ENCODE data around the gene COX4I2. TPM values are rescaled to one million over a fixed set of nuclear protein-coding genes. Genes with fewer than 3 reads are reported as not detected.
A peak's percentile ranks its signal among the peaks of the same experiment; 100 is the strongest.

COX4I2 gene
- total RNA-seq, 1 experiment from 2014 or later = not detected

DNA sequence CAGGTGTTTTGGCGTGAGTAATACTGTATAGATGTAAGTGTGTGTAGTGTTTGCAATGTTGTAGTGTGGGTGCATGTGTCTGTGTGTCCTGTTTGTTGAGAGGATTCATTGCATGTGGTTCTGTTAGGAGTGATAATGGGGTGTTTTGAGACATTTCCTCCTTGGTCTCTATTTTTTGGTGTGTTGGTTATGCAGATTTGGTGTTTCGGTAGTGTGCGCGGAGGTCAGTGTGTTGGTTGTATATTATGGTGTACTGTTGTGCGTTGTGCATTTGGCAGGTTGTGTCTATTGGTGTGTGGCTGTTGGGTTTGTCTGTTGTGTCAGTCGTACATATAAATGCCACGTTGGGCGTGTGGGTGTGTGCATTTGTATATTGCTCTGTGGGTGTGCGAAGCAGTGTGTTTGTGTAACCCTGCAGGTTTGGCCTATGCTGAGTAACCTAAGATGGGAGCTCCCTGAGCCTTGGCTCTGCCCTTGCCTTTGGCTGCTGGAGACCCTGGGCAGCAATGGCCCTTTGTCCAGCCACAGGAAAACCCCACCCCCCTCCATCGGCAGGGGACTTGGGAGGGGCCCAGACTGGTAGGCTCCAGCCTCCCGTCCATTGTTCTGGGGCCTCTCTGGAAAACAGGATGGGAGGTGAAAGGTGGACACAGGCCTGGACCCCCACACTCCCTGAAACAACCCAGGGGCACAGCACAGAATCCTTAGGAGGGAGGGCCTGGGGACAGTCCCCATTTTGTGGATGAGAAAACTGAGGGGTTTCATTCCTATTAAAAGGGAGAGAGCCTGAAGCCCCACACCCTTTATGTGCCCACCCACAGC is 42.9 kb upstream of the COX4I2 start:
- Histone ChIP-seq H3K4me1 (ENCODE audit: insufficient read depth, low read length) (peaks cover 28% of the 10 kb centered on the region), H3K4me3 (ENCODE audit: low read length) (peak overlapping the region; percentile 8; the same call in 1 of the 2 replicates), H2AFZ (ENCODE audit: low read length) (no peak overlapping the region), H3K9ac (ENCODE audit: low read length) (peak overlapping the region; percentile 56; the same call in 1 of the 2 replicates), H3K9me2 (replicated peaks; ENCODE audit: low read length) (no peaks in the 10 kb centered on the region), H3K9me3 (ENCODE audit: low read length) (no peaks in the 10 kb centered on the region), H3K27me3 (ENCODE audit: low read length) (no peaks in the 10 kb centered on the region), H4K20me1 (ENCODE audit: low read length) (no peaks in the 10 kb centered on the region), H3F3A (ENCODE audit: low read length, unreplicated experiment) (no peaks in the 10 kb centered on the region), H3K79me2 (ENCODE audit: low read length) (peaks cover 13% of the 10 kb centered on the region), H3K27ac (ENCODE audit: low read length) (peak overlapping the region; percentile 84), H3K36me3 (ENCODE audit: low read depth, low read length) (no peaks in the 10 kb centered on the region), H3K4me2 (ENCODE audit: low read length) (peak overlapping the region; percentile 65)
- no peak for DNase-seq
- intact Hi-C loops (cut with micrococcal nuclease) = loop anchor here (10.0 kb wide), 1 partner anchor 1820 kb away; no protein-coding TSS in a partner anchor
- TSS peak; percentile 47 for BruUV-seq (replicated peaks)
- ChIA-PET POLR2A (ENCODE audit: unreplicated experiment) (interaction anchor here (0.5 to 0.9 kb wide), 2 partner anchors 14 to 21 kb away, joined by 5 to 9 read pairs; no protein-coding TSS in a partner anchor), CTCF (no interaction called here)
- ATAC-seq = no peak
- TF ChIP-seq CTCF (conservative IDR thresholded peaks at IDR 0.05; ENCODE audit: low read depth, low read length) = no peak
- TF ChIP-seq EZH2phosphoT487 (IDR thresholded peaks at IDR 0.05; ENCODE audit: borderline replicate concordance, low read length) = no peak
- TF ChIP-seq EZH2 (IDR thresholded peaks at IDR 0.05; ENCODE audit: low read length, unreplicated experiment) = no peak

DNA sequence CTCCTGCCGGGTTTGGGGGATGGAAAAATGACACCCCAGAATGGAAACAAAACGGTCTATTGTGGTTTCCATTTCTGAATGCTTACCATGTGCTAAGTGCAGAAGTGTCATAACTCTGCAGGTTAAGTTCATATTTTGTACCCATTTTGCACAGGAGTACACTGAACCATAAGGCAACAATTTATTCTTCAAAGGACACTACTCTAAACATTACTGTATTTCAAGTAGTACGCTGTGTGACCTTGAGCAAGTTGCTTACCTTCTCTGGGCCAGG is 42.4 kb upstream of the COX4I2 start:
- peak overlapping the region; percentile 84 for H3K27ac ChIP-seq (ENCODE audit: low read length)
- no peak overlapping the region for H2AFZ ChIP-seq (ENCODE audit: low read length)
- no peaks in the 10 kb centered on the region for H3F3A ChIP-seq (ENCODE audit: low read length, unreplicated experiment)
- BruUV-seq (replicated peaks) = no TSS peak
- ATAC-seq (no peak), DNase-seq (no peak)
- no peak overlapping the region for H3K4me3 ChIP-seq (ENCODE audit: low read length)
- H3K36me3 ChIP-seq (ENCODE audit: low read depth, low read length) = no peaks in the 10 kb centered on the region
- CTCF ChIA-PET = no interaction called here
- H3K4me1 ChIP-seq (ENCODE audit: insufficient read depth, low read length) = peaks cover 28% of the 10 kb centered on the region
- H3K9ac ChIP-seq (ENCODE audit: low read length) = no peak overlapping the region; the same call in 1 of the 2 replicates
- peak overlapping the region; percentile 65 for H3K4me2 ChIP-seq (ENCODE audit: low read length)
- POLR2A ChIA-PET (ENCODE audit: unreplicated experiment) = interaction anchor here (0.5 to 0.9 kb wide), 3 partner anchors 13 to 152 kb away, joined by 3 to 9 read pairs (median 5); no protein-coding TSS in a partner anchor
- no peaks in the 10 kb centered on the region for H4K20me1 ChIP-seq (ENCODE audit: low read length)
- H3K79me2 ChIP-seq (ENCODE audit: low read length) = peaks cover 13% of the 10 kb centered on the region
- intact Hi-C loops (cut with micrococcal nuclease) = loop anchor here (10.0 kb wide), 1 partner anchor 1819 kb away; no protein-coding TSS in a partner anchor
- no peaks in the 10 kb centered on the region for H3K9me3 ChIP-seq (ENCODE audit: low read length)
- no peaks in the 10 kb centered on the region for H3K27me3 ChIP-seq (ENCODE audit: low read length)
- no peak for TF ChIP-seq EZH2phosphoT487 (IDR thresholded peaks at IDR 0.05; ENCODE audit: borderline replicate concordance, low read length)
- no peak for TF ChIP-seq CTCF (conservative IDR thresholded peaks at IDR 0.05; ENCODE audit: low read depth, low read length)
- no peak for TF ChIP-seq EZH2 (IDR thresholded peaks at IDR 0.05; ENCODE audit: low read length, unreplicated experiment)
- no peaks in the 10 kb centered on the region for H3K9me2 ChIP-seq (replicated peaks; ENCODE audit: low read length)

Data from PC-3 (cell line).